SK-N-MC (cell line): ENCODE data around the gene TRMT6.

Experiments used
- DNase-seq: peaks from one replicate; pipeline ENCODE4 v3.0.0-alpha.2; 2011; ENCODE audit warnings: low read depth, low spot score
- H3K27ac ChIP-seq: fragments of 200-600 bp; sonication (generic); 2 replicates; pipeline ENCODE4 v1.5.1; 2016; ENCODE audit warnings: mixed run types
- H3K36me3 ChIP-seq: fragments of 200-600 bp; sonication (generic); 2 replicates; pipeline ENCODE4 v1.6.1; 2017; ENCODE audit warnings: antibody characterized with exemption, low read length, mixed read lengths; ENCODE audit not compliant: insufficient read depth
- H3K4me3 ChIP-seq: fragments of 200-600 bp; sonication (generic); 2 replicates; pipeline ENCODE4 v1.5.1; 2016
- H3K9ac ChIP-seq: fragments of 200-600 bp; sonication (generic); 2 replicates; pipeline ENCODE4 v1.8.0; 2017; ENCODE audit warnings: mixed run types, mixed read lengths; ENCODE audit not compliant: insufficient read length
- H3K9me3 ChIP-seq: fragments of 200-600 bp; sonication (generic); 2 replicates; pipeline ENCODE4 v1.6.1; 2017; ENCODE audit warnings: low read depth, mild to moderate bottlenecking, antibody characterized with exemption, low read length, moderate library complexity, mixed read lengths
- EZH2 ChIP-seq: fragments of 200-600 bp; sonication (generic); IDR thresholded peaks from one replicate; pipeline ENCODE4 v1.6.1; 2017; ENCODE audit warnings: antibody characterized with exemption
- FOXP2 ChIP-seq: optimal IDR thresholded peaks from 2 replicates; pipeline ENCODE3; 2011; ENCODE audit warnings: mild to moderate bottlenecking, moderate library complexity; ENCODE audit not compliant: insufficient read depth; ENCODE audit errors: extremely low read length, control extremely low read depth
- POLR2AphosphoS5 ChIP-seq: IDR thresholded peaks from 2 replicates; pipeline ENCODE4 v1.6.1; 2012; ENCODE audit warnings: mild to moderate bottlenecking, low read depth, low read length, borderline replicate concordance

TRMT6 gene

DNA sequence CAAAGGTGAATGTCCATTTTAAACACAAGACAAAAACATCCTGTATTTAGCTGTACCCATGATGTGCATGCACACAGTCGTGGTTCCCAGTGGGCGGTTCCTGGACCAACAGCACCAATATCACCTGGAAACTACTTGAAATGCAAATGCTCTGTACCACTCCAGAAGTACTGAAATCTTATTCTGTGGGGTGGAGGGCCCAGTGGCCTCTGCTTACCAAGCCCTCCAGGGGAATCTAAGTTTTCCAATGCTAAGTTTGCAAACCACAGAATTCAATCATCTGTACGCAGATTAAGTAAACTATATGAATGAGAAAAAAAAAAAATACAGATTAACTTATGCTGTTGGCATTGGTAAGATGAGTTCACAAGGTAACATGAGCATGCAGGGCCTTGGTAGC, 14.1 kb downstream of the TRMT6 start:
- no peak overlapping the region for H3K4me3 ChIP-seq
- H3K36me3 ChIP-seq: peaks cover 30% of the 10 kb centered on the region
- TF ChIP-seq EZH2: no peak
- TF ChIP-seq FOXP2: no peak
- no peak for TF ChIP-seq POLR2AphosphoS5
- no peaks in the 10 kb centered on the region for H3K9me3 ChIP-seq
- DNase-seq: no peak
- H3K9ac ChIP-seq: no peak overlapping the region
- H3K27ac ChIP-seq: no peak overlapping the region

DNA sequence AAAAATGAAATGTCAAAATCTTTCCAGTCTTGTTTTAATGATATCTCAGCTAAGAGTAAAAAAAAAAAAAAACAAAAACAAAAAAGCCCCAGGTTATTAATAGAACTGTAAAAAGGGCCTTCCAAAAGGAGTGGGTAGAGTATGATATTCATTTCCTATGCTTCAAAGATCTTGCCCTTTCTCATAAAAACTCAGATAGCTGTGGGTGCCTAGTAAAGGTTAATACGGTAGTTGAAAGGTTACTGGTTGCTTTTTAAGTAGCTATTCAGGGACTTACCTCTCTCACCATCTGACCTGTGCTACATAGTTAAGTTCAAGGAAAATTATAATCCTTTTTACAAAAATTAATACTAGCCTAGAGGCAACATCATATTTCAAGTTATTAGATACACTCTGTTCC, 14.9 kb downstream of the TRMT6 start:
- H3K9me3 ChIP-seq: no peaks in the 10 kb centered on the region
- DNase-seq: no peak
- peaks cover 22% of the 10 kb centered on the region for H3K36me3 ChIP-seq
- TF ChIP-seq EZH2 (no peak), FOXP2 (no peak), POLR2AphosphoS5 (no peak)
- H3K9ac ChIP-seq: no peak overlapping the region
- no peak overlapping the region for H3K4me3 ChIP-seq
- H3K27ac ChIP-seq: no peak overlapping the region

DNA sequence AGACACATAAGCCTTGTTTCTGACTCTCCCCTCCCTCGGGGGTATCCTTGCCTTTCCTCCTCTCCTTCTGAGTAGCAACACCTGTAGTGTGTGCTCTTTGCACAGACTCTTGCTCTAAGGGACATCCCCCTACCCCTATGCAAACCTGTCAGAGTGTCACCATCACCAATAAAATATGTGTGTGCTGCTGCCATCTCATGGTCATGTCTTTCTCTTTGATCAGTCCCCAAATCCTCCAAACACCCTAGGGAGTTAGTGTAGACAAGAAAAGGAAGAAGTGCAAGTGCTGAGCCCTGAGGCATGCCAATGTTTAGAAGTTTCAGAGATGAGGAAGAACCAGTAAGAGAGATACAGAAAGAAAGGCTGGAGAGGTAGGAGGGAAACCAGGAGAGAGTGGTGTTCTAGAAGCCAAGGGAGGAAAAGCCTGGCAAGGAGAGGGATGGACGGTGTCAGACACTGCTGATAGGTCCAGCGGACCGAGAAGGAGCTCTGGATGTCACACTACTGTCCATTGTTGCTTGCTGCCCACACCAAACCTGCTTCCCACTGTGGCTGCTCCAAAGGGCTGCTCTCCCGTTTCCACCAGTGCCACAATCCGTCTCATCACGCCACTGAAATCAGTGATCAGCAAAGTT, 16.4 kb downstream of the TRMT6 start:
- DNase-seq: no peak
- TF ChIP-seq FOXP2: no peak
- Histone ChIP-seq H3K9me3 (no peaks in the 10 kb centered on the region), H3K36me3 (peaks cover 12% of the 10 kb centered on the region), H3K27ac (no peak overlapping the region), H3K4me3 (no peak overlapping the region), H3K9ac (no peak overlapping the region)

DNA sequence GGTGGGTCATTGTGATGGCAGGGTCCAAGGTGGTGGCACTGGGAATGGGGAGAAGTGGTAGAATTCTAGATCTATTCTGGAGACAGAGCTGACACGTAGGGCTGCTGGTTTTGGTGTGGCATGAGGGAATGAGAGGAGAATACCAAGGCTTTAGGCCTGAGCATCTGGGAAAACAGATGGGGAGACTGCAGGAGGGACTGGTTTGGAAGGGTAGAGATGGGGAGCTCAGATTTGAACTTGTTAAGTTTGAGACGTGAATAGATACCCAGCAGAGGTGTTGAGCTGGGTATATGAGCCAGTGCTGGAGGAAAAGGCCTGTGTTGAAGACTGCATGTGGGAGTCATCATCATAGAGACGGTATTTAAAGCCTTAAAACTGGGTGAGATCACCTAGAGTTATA, 17.5 kb downstream of the TRMT6 start:
- Histone ChIP-seq H3K36me3 (peaks cover 3% of the 10 kb centered on the region; the same call in 1 of the 2 replicates), H3K9me3 (no peaks in the 10 kb centered on the region), H3K27ac (no peak overlapping the region), H3K4me3 (no peak overlapping the region), H3K9ac (no peak overlapping the region)
- no peak for DNase-seq
- no peak for TF ChIP-seq FOXP2
- TF ChIP-seq EZH2: no peak
- no peak for TF ChIP-seq POLR2AphosphoS5

DNA sequence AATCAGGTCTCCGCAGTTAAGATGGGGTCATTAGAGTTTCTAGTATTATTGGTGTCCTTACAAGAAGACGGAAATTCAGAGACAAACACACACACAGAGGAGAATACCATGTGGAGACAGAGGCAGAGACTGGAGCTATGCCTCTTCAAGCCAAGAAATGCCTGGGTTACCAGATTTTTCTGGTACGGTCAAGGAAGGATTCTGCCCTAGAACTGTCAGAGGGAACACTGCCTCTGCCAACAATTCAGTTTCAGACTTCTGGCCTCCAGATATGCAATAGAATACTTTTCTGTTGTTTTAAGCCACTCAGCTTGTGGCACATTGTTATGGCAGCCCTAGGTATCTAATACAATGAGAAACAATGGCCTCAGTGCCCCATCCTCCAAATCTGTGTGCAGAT, 18.9 kb downstream of the TRMT6 start:
- no peak for DNase-seq
- Histone ChIP-seq H3K9me3 (no peaks in the 10 kb centered on the region), H3K4me3 (no peak overlapping the region), H3K27ac (no peak overlapping the region), H3K9ac (no peak overlapping the region), H3K36me3 (no peaks in the 10 kb centered on the region)
- TF ChIP-seq EZH2: no peak
- no peak for TF ChIP-seq POLR2AphosphoS5
- TF ChIP-seq FOXP2: no peak

DNA sequence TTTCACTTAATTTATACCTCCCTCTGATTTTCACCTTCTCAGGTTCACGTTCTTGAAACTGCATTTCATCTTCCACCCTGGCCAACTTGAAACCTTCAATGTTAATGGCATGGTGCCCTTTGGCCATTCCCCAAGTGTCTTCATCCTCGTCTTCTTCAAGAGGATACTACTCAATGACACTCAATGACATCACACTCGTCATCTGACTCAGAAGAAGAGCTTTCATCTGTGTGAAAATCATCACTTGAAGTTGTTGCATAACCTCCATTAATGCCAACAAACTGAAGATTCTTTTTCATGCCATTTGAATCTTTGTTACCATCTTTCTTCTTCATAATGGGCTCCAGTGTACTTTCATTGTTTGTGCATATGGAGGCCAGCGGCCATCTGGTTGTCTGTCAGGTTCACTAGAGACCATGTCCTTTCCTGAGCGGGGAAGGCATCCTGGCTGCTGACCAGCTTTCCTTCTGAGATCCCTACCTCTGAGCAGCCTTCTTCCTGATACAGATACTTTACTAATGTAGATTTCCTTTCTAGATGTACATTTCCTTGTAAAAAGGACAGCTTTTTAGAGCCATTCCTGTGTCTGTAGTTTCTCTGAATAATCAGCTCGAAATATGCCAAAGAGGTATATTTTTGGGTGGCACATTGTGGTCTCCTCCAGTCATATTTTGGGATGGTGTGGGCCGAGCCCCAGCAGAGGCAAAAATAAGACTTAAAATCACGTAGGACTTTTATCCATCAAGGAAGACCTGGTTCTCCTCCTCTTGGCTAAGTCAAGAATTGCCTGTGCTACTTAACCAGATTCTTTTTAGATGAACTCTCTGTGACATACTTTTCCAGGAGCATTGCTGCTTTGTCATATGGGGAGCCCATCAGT, 21.3 kb downstream of the TRMT6 start:
- H3K9ac ChIP-seq: no peak overlapping the region
- no peak for TF ChIP-seq POLR2AphosphoS5
- TF ChIP-seq EZH2: no peak
- TF ChIP-seq FOXP2: no peak
- H3K36me3 ChIP-seq: no peaks in the 10 kb centered on the region
- H3K4me3 ChIP-seq: no peak overlapping the region
- DNase-seq: no peak
- no peaks in the 10 kb centered on the region for H3K9me3 ChIP-seq
- H3K27ac ChIP-seq: no peak overlapping the region

DNA sequence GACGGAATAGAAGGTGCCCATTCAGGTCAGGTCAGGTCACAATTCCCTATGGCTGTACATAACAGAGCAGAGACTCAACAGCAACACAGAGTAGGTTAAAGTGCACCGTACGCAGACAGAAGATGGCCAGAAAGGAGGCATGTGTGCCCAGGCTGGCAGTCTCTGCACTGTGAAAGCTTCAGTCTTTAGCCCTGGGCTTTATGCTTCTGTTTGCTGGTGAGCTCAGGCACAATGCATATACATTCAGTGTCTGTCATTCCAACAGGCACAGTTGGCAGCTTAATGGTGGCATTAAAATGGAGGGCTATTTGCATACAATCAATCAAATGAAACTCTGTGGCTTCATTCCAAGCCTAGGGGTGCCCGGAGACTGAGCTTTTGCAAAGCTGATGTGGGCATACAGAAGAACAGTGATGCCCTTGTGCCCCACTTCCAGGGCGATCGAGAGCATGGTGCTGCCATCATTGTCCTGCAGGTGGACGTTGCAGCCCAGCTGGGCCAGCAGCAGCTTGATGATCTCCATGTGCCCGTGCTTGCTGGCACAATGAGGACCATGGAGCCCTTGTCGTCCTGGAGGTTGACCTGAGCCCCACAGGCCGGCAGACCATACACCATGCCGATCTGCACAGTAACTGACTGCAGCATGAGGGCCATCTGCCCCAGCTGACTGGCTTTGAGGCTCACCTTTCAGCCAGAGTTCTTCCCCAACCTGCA, 22.4 kb downstream of the TRMT6 start:
- H3K36me3 ChIP-seq: no peaks in the 10 kb centered on the region
- H3K4me3 ChIP-seq: no peak overlapping the region
- DNase-seq: no peak
- H3K9me3 ChIP-seq: no peaks in the 10 kb centered on the region
- no peak overlapping the region for H3K27ac ChIP-seq
- TF ChIP-seq EZH2 (no peak), POLR2AphosphoS5 (no peak), FOXP2 (no peak)
- H3K9ac ChIP-seq: no peak overlapping the region

DNA sequence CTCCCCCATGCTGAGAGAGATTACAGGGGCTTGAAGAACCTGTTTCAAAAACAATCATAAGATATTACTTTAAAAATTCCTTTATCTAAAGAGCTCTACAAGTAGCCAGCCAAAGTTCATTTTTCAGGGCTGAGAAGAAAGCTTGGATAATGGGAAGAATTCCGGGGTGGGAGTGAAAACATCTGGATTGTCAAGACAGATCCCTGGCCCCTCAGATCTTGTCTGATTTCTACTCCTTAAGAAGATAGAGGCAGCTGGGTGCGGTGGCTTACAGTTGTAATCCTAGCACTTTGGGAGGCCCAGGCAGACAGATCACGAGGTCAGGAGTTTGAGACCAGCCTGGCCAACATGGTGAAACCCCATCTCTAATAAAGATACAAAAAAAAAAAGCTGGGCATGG, 24.8 kb downstream of the TRMT6 start:
- TF ChIP-seq EZH2 (no peak), FOXP2 (no peak), POLR2AphosphoS5 (no peak)
- H3K9ac ChIP-seq: no peak overlapping the region
- no peaks in the 10 kb centered on the region for H3K36me3 ChIP-seq
- no peak for DNase-seq
- no peaks in the 10 kb centered on the region for H3K9me3 ChIP-seq
- no peak overlapping the region for H3K4me3 ChIP-seq
- no peak overlapping the region for H3K27ac ChIP-seq
